NB4 (cell line): ENCODE results near the gene SLC35B2.

Source experiments
- CTCF ChIP-seq: IDR thresholded peaks from one replicate; pipeline ENCODE4 v1.5.1; 2012; ENCODE audit warnings: low read depth, low read length
- MAX ChIP-seq: IDR thresholded peaks from 2 replicates; pipeline ENCODE4 v1.6.1; 2011; ENCODE audit warnings: low read depth, low read length
- MYC ChIP-seq: IDR thresholded peaks from 2 replicates; pipeline ENCODE4 v1.6.1; 2011; ENCODE audit warnings: low read depth, low read length
- POLR2A ChIP-seq: IDR thresholded peaks from 2 replicates; pipeline ENCODE4 v1.6.1; 2011; ENCODE audit warnings: mild to moderate bottlenecking; ENCODE audit not compliant: insufficient read length; ENCODE audit errors: extremely low read depth

GRCh38 chr6:44273617-44274016 lies 16.3 kb upstream of the SLC35B2 start:
- TF ChIP-seq CTCF (no peak), MYC (no peak), POLR2A (no peak), MAX (no peak)
